B cell (primary cell): ENCODE data around the gene SERTM2. TPM values are rescaled to one million over a fixed set of nuclear protein-coding genes. Genes with fewer than 3 reads are reported as not detected.

Experiments used
- ATAC-seq: fragments of 200-7000 bp; cut with Tn5 transposase; one replicate; pipeline ENCODE4 v1.10.0; 2021; ENCODE audit warnings: low read depth, mild to moderate bottlenecking, moderate number of reproducible peaks, moderate library complexity
- CTCF ChIA-PET: fragments of 350-600 bp; sonication (Branson Sonifier 250); formaldehyde crosslinking; loops from one replicate; lab custom pipeline; 2021; ENCODE audit warnings: antibody characterized with exemption, inconsistent platforms; lab: Charles Lee
- POLR2A ChIA-PET: fragments of 350-600 bp; sonication (Branson Sonifier 250); formaldehyde crosslinking; loops from one replicate; lab custom pipeline; 2021; ENCODE audit warnings: antibody characterized with exemption; lab: Charles Lee
- DNase-seq: peaks from one replicate; pipeline ENCODE4 v3.0.0; 2013
- H2AFZ ChIP-seq: 2 replicates; pipeline ENCODE4 v1.6.1; 2012; ENCODE audit warnings: mild to moderate bottlenecking, low read depth, low read length; ENCODE audit not compliant: insufficient read depth, poor library complexity, severe bottlenecking
- H3K27ac ChIP-seq, 2 donors: 1 replicate in 1 of 2; 2 replicates in 1 of 2; pipeline ENCODE4 v1.5.1; 2012 to 2013; ENCODE audit warnings: low read length in 2 of 2, mild to moderate bottlenecking in 2 of 2, moderate library complexity in 1 of 2
- H3K27me3 ChIP-seq, 4 experiments: fragments of 200-600 bp in 1 of 4; sonication (generic) in 1 of 4; replicated peaks in 1 of 4; 1 replicate in 2 of 4; 2 replicates in 2 of 4; pipeline versions ENCODE4 v1.6.1 to v1.7.0; 2013 to 2016; ENCODE audit warnings: low read length in 3 of 4, mild to moderate bottlenecking in 2 of 4, mixed read lengths in 1 of 4, moderate library complexity in 1 of 4; ENCODE audit not compliant: insufficient read depth in 4 of 4, control insufficient read depth in 3 of 4; ENCODE audit errors: control extremely low read depth in 1 of 4
- H3K36me3 ChIP-seq, 2 experiments: replicated peaks in 1 of 2; 1 replicate in 1 of 2; 2 replicates in 1 of 2; pipeline versions ENCODE4 v1.6.1 to v1.7.1; 2013; ENCODE audit warnings: low read length in 1 of 2; ENCODE audit not compliant: insufficient read depth in 2 of 2, control insufficient read depth in 1 of 2; ENCODE audit errors: control extremely low read depth in 1 of 2, extremely low read depth in 1 of 2
- H3K4me1 ChIP-seq, 2 donors: fragments of 200-600 bp in 1 of 2; sonication (generic) in 1 of 2; 1 replicate in 1 of 2; 2 replicates in 1 of 2; pipeline versions ENCODE4 v1.5.1 to v1.6.1; 2013 to 2017; ENCODE audit warnings: low read length in 2 of 2; ENCODE audit not compliant: control insufficient read depth in 2 of 2, insufficient read depth in 2 of 2
- H3K4me2 ChIP-seq: replicated peaks from 2 replicates; pipeline ENCODE3; 2012; ENCODE audit warnings: mild to moderate bottlenecking, low read depth, low read length; ENCODE audit not compliant: poor library complexity, severe bottlenecking
- H3K4me3 ChIP-seq, 5 experiments: fragments of 200-600 bp in 1 of 5; sonication (generic) in 1 of 5; 1 replicate in 3 of 5; 2 replicates in 2 of 5; pipeline versions ENCODE4 v1.5.1 to v1.7.0; 2011 to 2016; ENCODE audit warnings: low read length in 4 of 5, mild to moderate bottlenecking in 4 of 5, low read depth in 2 of 5, control low read depth in 1 of 5, moderate library complexity in 1 of 5; ENCODE audit not compliant: insufficient read depth in 1 of 5; ENCODE audit errors: control extremely low read depth in 1 of 5, extremely low read depth in 1 of 5
- H3K79me2 ChIP-seq: fragments of 200-600 bp; sonication (generic); one replicate; pipeline ENCODE4 v1.6.0; 2016; ENCODE audit warnings: low read length; ENCODE audit not compliant: control insufficient read depth, insufficient read depth
- H3K9ac ChIP-seq: fragments of 200-600 bp; sonication (generic); 2 replicates; pipeline ENCODE4 v1.6.1; 2017; ENCODE audit warnings: mild to moderate bottlenecking, low read length, moderate library complexity
- H3K9me3 ChIP-seq, 3 donors: one replicate each; pipeline versions ENCODE4 v1.6.1 to v1.7.1; 2013; ENCODE audit warnings: low read length in 2 of 3; ENCODE audit not compliant: control insufficient read depth in 2 of 3, insufficient read depth in 1 of 3; ENCODE audit errors: control extremely low read depth in 1 of 3
- H4K20me1 ChIP-seq: 2 replicates; pipeline ENCODE4 v1.6.0; 2012; ENCODE audit warnings: mild to moderate bottlenecking, low read length; ENCODE audit not compliant: insufficient read depth, control insufficient read depth, poor library complexity, severe bottlenecking
- H3K27ac Mint-ChIP-seq: one replicate; pipeline ENCODE4 v1.8.0; 2021; ENCODE audit warnings: mixed read lengths
- H3K27me3 Mint-ChIP-seq: one replicate; pipeline ENCODE4 v1.8.0; 2021; ENCODE audit warnings: mixed read lengths
- H3K4me1 Mint-ChIP-seq: one replicate; pipeline ENCODE4 v1.8.0; 2021; ENCODE audit warnings: mixed read lengths
- H3K4me3 Mint-ChIP-seq: one replicate; pipeline ENCODE4 v1.8.0; 2021; ENCODE audit warnings: mixed read lengths
- H3K9me3 Mint-ChIP-seq: one replicate; pipeline ENCODE4 v1.8.0; 2022; ENCODE audit warnings: mixed read lengths; ENCODE audit not compliant: insufficient read depth
- CTCF ChIP-seq: fragments of 200-600 bp; IDR thresholded peaks from one replicate; pipeline ENCODE4 v1.8.0; 2022; ENCODE audit warnings: antibody characterized with exemption, mild to moderate bottlenecking
- EZH2 ChIP-seq: IDR thresholded peaks from 2 replicates; pipeline ENCODE4 v1.6.1; 2012; ENCODE audit warnings: borderline replicate concordance, low read depth, mild to moderate bottlenecking, moderate library complexity, low read length; ENCODE audit not compliant: insufficient read depth, poor library complexity, severe bottlenecking
- WGBS: methylation state at CpG from one replicate; pipeline ENCODE4 v1.1.5; 2013; ENCODE audit warnings: missing lambda C conversion rate; ENCODE audit not compliant: insufficient coverage; 5-methylcytosine and 5-hydroxymethylcytosine counted together
- intact Hi-C: fragments of 100-400 bp; cut with micrococcal nuclease; formaldehyde crosslinking; loops from one replicate; pipeline ENCODE4 v1.10.0; 2022
- polyA plus RNA-seq: library from polyadenylated mRNA; depleted of rRNA; stranded (reverse); fragments of >200 nt; gene quantifications from 2 replicates; pipeline ENCODE4 v1.2.3, GENCODE V29; 2012
- total RNA-seq, 2 donors: library from RNA; stranded (reverse); fragments of 120-200 nt in 1 of 2; gene quantifications; 1 replicate in 1 of 2; 2 replicates in 1 of 2; pipeline versions ENCODE4 v1.2.3 to v1.2.4, GENCODE V29; 2013 to 2022

SERTM2 gene
- total and polyA plus RNA-seq, 2 donors (not counting 1 experiment from before 2014, with no cell fraction given), result not detected

GRCh38 chrX:111518667-111519066 lies 7.2 kb downstream of the SERTM2 start:
- WGBS, result 80% methylated on average over 1 of the region's 5 CpGs
- no peaks in the 10 kb centered on the region for H4K20me1 ChIP-seq
- intact Hi-C loops, result no loop called here
- no peak overlapping the region for H3K27ac Mint-ChIP-seq
- DNase-seq (no peak), ATAC-seq (no peak)
- H3K4me2 ChIP-seq, result no peak overlapping the region
- no peak overlapping the region for H3K4me3 Mint-ChIP-seq
- no peaks in the 10 kb centered on the region for H3K27me3 Mint-ChIP-seq
- H3K4me1 Mint-ChIP-seq, result no peaks in the 10 kb centered on the region
- H3K4me3 ChIP-seq, result no peak overlapping the region
- no peaks in the 10 kb centered on the region for H3K9me3 ChIP-seq
- no peak overlapping the region for H3K27ac ChIP-seq
- H3K36me3 ChIP-seq, result no peaks in the 10 kb centered on the region
- H3K4me1 ChIP-seq, result no peaks in the 10 kb centered on the region
- no peak overlapping the region for H3K9ac ChIP-seq
- H3K27me3 ChIP-seq, result no peaks in the 10 kb centered on the region
- TF ChIP-seq EZH2, result no peak
- no peak for TF ChIP-seq CTCF
- POLR2A ChIA-PET, result no interaction called here
- H3K9me3 Mint-ChIP-seq, result no peaks in the 10 kb centered on the region
- H3K79me2 ChIP-seq, result no peaks in the 10 kb centered on the region
- CTCF ChIA-PET, result no interaction called here
- H2AFZ ChIP-seq, result no peak overlapping the region

GRCh38 chrX:111519215-111519614 lies 7.8 kb downstream of the SERTM2 start:
- H3K4me1 Mint-ChIP-seq, result no peaks in the 10 kb centered on the region
- no peak overlapping the region for H3K27ac ChIP-seq
- H3K9me3 ChIP-seq, result no peaks in the 10 kb centered on the region
- no peaks in the 10 kb centered on the region for H3K79me2 ChIP-seq
- H3K27ac Mint-ChIP-seq, result no peak overlapping the region
- H3K4me2 ChIP-seq, result no peak overlapping the region
- H2AFZ ChIP-seq, result no peak overlapping the region
- H3K4me3 ChIP-seq, result no peak overlapping the region
- WGBS, result no CpG with 5 or more reads among the region's 2 CpGs
- no peaks in the 10 kb centered on the region for H3K4me1 ChIP-seq
- no peaks in the 10 kb centered on the region for H3K27me3 Mint-ChIP-seq
- H3K4me3 Mint-ChIP-seq, result no peak overlapping the region
- intact Hi-C loops, result no loop called here
- ChIA-PET CTCF (no interaction called here), POLR2A (no interaction called here)
- no peaks in the 10 kb centered on the region for H4K20me1 ChIP-seq
- no peak for TF ChIP-seq CTCF
- no peak for TF ChIP-seq EZH2
- ATAC-seq (no peak), DNase-seq (no peak)
- H3K36me3 ChIP-seq, result no peaks in the 10 kb centered on the region
- H3K9me3 Mint-ChIP-seq, result no peaks in the 10 kb centered on the region
- no peaks in the 10 kb centered on the region for H3K27me3 ChIP-seq
- H3K9ac ChIP-seq, result no peak overlapping the region
